ENCODE data around the gene PTPN12.
"Not testable (repeated sequence)": the region's sequence is repeated elsewhere in the genome, so short reads cannot be mapped to it uniquely, and the experiment has no call there.

The PTPN12 gene

DNA sequence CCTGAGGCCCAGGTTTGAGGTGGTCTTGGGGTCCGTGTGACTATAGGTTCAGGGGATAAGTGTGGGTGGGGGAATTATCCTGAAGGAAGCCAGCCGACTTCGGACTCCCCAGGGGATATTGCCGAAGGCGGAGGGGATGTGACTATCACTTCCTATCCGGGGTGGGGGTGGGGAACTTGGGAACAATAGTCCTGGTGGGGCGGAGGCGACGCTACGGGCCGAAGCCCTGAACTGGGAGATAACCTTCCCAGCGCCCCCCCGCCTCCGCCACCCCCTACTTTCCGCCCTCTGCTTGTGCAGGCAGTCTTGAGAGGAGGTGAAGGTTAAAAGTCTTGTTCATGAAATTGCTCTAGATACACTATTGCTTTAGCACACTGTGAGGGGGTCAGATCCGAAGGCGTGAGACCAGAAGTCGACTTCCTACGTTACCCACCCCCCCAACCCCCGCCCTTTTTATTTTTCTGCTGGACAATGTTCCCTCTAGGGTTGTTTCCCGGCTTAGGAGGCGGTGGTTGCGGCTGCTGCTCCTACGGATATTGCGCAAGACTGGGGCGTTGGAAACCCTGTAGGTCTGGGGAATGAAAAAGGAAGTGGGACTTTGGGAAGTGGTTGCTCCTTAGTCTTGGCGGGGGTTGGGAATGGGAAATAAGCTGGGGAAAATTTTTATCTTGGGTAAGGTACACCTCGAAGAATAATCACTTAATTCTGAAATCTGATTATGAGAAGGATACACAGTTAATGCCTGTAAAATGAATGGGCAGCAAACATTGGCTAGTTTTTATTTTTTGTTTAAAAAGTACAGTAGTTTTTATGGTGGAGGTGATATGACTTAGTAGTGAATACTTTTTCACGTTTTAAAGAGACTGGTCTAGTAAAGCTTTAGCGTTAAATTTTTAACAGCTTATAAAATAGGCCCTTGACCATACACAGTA, 1.5 kb downstream of the PTPN12 start:
- peak; percentile 70 for DNase-seq

DNA sequence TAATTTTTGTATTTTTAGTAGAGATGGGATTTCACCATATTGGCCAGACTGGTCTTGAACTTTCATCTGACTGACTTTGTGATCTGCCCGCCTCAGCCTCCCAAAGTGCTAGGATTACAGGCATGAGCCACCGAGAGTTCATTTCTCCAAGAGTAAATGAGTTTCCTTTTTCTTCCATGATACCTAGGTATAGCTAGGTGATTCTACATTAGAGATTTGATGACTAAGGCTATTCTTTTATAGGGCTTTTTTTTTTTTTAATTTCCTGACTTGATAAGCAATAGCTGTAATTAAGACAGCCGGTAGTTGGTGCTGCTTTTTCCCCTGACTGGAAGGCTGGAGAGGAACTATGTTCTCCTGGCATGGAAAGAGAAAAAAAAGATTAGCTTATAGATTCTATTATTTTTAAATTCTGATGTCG, 3.3 kb downstream of the PTPN12 start:
- DNase-seq: no peak

DNA sequence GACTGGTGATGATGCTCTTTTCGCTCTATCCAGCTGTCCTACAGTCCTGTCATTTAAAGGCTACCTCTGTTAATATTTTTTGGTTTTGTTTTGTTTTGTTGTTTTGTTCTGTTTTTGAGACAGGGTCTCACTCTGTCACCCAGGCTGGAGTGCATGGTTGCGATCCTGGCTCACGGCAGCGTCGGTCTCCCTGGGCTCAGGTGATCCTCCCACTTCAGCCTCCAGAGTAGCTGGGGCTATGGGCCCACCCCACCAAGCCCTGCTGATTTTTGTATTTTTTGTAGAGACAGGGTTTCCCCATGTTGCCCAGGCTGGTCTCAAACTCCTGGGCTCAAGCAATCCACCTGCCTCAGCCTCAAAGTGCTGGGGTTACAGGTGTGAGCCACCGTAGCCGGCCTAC, 3.9 kb downstream of the PTPN12 start:
- DNase-seq: not testable (repeated sequence)

- DNase-seq: no peak
These were observed 5.3 kb downstream of the PTPN12 start for GRCh38 chr7:77542409-77542808.

DNA sequence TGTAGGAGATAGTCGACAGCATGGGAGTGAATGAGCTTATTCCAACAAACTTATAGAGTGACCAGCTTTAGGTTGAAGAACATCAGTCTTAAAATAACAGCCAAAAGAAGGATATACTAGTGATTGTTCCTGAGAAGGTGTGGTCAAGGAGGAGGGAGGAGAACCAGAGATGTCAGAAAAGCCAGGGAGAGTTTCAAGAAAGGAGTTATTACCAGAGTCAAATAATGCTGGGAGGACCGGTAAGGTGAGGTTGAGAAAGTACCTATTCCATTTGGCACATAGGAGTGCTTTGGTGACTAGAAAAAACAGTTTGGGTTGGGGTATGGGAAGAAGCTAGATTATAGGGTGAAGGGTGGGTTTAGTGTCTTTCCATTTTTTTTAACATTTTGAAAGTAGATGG, 5.8 kb downstream of the PTPN12 start:
- no peak for DNase-seq

GRCh38 chr7:77543910-77544309, 6.8 kb downstream of the PTPN12 start:
- no peak for DNase-seq

- no peak for DNase-seq
These were observed 7.4 kb downstream of the PTPN12 start for GRCh38 chr7:77544518-77544917.

DNA sequence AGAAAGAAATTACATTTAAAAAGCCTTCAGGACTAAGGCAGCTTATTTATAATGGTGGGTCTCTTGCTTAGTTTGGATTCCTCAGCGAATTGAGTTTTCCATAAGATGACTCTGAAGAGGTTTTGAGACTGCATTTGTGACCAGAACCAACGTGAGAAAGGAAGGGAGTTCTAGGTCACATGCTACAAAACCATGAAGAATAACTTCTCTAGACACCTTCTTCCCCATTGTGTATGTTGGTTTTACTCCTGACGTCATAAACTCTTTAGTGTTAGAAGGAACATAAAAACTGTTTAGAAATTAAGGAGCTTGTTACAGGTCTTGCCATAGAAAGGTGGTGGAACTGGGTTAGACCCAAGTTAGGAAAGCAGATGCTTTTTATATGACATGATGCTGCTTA, 11.1 kb downstream of the PTPN12 start:
- no peak for DNase-seq

DNA sequence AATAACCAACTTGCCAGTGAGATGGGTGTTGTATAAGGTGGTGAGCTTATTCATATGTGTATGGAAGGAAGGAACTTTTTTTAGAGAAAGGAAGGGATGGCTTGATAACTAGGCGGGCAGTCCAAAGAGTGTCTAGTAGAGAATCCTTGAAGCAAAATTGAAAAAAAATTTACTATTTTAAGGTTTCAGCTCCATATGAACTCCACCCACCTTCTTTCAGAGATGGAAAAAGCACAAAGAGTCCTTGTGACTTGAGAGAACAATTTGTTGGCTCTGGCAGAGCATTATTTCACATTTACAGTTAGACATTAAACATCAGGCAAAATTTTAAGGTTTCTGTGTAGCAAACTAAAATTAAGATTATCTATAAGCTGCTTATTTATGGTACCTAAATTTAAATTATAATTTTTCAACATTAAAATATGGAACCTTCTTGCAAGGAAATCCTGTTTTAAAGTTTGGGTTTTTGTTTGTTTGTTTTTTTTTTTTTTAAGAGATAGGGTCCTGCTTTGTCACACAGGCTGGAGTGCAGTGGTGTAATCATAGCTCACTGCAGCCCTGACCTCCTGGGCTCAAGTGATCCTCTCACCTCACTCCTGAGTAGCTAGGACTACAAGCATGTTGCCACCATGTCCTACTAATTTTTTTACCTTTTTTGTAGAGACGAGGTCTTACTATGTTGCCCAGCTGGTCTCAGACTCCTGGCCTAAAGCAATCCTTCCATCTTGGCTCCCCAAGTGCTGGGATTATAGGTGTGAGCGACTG, 12.2 kb downstream of the PTPN12 start:
- no peak for DNase-seq

GRCh38 chr7:77550586-77550985, 13.5 kb downstream of the PTPN12 start:
- no peak for DNase-seq

DNA sequence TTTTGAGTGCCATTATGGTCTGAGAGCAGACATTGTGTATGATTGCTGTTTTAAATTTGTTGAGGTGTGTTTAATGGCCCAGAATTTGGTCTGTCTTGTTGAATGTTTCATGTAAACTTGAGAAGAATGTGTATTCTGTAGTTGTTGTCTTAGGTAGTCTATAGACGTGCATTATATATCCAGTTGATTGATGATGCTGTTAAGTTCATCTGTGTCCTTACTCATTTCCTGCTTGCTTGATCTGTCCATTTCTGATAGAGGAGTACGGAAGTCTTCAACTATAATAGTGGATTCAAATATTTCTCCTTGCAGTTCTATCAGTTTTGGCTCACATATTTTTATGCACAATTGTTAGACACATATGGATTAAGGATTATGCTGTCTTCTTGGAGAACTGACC, 16.0 kb downstream of the PTPN12 start:
- no peak for DNase-seq

DNA sequence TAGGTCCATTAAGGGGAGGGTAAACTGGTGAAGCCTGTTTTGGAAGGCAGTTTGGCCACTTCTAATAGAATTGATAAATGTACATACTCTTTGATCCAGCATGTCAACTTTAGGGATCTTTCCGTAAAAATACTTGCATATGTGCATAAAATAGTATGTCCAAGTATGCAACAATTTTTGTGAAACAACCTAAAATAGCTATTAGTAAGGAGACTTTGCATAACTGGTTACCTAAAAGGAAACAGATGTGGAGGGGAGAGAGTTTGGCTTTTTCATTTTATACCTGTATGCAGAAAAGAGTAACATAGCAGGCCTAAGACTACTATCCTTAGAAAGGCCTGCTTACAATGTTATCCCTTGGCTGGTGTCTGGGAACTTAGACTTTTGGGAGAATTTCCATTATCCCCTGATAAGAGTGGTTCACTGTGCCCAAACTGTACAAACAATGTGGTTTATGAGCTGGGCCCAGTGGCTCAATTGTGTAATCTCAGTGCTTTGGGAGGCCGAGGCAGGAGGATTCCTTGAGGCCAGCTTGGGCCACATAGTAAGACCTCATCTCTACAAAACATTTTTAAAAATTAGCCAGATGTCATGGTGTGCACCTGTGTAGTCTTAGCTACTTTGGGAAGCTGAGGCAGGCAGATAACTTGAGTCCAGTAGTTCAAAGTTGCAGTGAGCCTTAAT, 21.3 kb downstream of the PTPN12 start:
- no peak for DNase-seq

DNA sequence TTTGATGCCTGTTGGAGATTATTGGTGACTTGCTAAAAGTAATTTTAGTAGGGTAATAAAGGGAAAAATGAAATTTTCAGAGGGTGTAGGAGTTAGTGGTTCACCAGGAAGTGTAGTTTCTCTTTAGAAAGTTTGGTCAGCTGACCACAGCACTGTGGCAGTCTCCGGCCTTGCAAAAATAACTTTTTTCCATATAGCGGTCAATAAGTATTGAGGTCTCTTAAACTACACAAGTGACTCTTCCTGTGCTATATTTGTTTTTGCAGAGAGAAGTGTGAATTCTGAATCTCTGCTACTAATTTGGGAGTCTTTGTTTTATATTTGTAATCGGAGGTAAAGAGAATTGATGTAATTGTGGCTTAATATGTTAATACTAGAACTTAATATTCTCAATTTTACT, 24.3 kb downstream of the PTPN12 start:
- no peak for DNase-seq

DNA sequence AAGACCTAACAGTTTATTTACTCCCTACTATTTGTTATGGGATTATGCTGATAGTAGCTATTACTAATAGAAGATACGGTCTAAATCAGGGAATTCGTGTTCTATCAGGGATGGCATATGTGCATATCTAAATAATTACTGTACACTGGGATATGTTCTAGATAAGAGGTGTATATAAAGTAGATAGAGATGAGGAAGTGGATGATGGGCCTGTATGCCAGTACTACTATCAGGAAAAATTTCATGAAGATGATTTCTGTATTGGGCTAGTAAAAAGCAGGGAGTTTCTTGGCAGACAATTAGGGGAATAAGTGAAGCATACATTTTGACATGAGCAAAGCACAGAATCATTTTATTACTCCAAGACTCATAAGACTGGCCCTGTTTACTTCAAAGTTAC, 26.2 kb downstream of the PTPN12 start:
- DNase-seq: no peak

GRCh38 chr7:77565917-77566316, 28.8 kb downstream of the PTPN12 start:
- no peak for DNase-seq

DNA sequence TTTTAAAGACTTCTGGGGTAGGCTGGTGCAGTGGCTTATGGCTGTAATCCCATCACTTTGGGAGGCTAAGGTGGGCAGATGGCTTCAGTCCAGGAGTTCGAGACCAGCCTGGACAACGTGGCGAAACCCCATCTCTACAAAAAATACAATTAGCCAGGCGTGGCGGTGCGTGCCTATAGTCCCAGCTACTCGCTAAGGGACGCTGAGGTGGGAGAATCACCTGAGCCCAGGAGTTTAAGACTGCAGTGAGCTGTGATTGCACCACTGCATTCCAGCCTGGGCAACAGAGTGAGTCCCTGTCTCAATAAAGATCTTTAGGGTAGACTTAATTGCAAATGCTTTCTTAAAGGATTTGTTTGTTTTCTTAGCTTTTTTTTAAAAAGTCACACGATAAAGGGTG, 29.3 kb downstream of the PTPN12 start:
- DNase-seq: no peak

DNA sequence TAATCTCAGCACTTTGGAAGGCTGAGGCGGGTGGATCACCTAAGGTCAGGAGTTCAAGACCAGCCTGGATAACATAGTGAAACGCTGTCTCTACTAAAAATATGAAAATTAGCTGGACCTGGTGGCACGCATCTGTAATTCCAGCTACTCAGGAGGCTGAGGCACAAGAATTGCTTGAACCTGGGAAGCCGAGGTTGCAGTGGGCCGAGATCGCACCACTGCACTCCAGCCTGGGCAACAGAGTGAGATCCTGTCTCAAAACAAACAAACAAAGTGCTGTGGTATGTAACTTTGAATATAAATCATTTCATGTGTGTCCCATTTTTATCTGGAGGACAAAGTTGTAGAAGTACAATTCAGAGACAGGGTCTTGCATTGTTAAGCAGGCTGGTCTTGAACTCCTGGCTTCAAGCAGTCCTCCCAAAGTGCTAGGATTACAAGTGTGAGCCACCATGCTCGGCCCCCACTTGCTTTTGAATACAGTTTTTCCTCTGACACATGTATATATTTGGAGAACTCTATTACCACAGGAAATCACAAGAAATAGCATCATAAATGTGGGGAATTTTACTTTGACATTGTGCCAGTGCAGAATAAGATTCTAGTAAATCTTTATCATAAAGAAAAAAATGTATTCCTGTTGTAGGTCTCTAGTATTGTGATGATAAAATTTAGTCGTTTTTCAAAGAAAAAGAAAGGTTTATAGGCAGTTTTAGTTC, 32.6 kb downstream of the PTPN12 start:
- no peak for DNase-seq

- DNase-seq: no peak
These were observed 33.4 kb downstream of the PTPN12 start for GRCh38 chr7:77570330-77571011.

DNA sequence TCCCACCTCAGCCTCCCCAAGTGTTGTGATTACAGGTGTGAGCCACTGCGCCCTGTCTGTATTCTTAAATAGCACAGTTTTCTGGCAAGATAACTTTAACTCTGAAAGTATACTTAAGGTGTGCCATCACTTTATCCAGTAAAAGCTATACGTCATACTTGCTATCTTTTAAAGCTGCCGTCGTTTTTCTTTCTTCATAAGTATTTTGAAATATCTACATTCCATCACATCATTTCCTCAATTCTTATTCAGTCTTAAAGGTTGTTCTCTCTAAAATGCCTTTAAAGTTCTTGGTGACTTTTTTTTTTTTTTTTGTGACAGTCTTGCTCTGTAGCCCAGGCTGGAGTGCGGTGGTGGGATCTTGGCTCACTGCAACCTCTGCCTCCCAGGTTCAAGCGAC, 34.7 kb downstream of the PTPN12 start:
- DNase-seq: no peak

- DNase-seq: no peak
These were observed 38.1 kb downstream of the PTPN12 start for GRCh38 chr7:77575187-77575586.

DNA sequence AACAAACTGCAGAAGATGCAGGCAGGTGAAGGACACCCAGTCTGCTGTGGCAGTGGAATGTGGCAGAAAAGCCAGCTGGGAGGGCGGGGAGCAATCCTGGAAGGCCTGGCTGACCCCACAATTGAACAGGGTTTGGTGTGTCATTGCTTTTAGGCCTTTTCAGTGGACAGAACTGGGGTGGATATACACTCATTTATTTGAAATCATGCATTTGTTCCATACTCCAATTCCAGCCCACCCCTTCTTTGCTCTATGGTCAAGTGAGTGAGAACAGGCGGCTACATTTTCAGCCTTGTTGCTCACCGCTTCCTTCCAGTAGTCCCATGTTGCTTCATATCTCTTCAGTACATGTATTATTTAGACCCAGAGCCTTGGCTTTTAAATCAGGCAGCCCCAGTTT, 39.8 kb downstream of the PTPN12 start:
- DNase-seq: no peak

DNA sequence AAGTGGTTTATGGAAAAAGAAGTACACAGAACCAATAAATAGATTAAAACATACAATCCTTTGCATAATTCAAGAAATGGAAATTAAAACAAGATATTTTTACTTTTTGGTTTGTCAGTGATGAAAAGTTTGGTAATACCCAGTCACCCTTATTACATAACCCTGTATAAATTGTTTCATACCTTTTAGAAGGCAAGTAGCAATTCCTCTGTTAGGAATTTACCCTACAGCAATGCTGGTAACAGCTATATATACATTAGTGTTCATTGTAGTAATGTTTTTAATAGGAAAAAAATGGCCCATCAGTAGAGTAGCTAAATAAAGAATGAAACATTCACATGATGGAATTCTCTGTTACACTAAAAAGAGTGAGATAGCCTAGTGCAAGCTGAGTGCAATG, 42.7 kb downstream of the PTPN12 start:
- DNase-seq: no peak

Data from NCI-H2171 treated with DMSO at 0.1 percent for 48 hours (cell line).